A172 (cell line): ENCODE results near the gene PTTG2. TPM values are rescaled to one million over a fixed set of nuclear protein-coding genes. Genes with fewer than 3 reads are reported as not detected.

Source experiments
- DNase-seq: peaks from one replicate; pipeline ENCODE4 v3.0.0-alpha.2; 2015; ENCODE audit warnings: low spot score
- total RNA-seq: library from RNA; depleted of rRNA; stranded (reverse); fragments of >200 nt; shearing (Covaris generic); gene quantifications from 2 replicates; pipeline ENCODE4 v1.2.3, GENCODE V29; 2014

The PTTG2 gene
- total RNA-seq, 1 experiment from 2014 or later = not detected

- DNase-seq = no peak
Observed at GRCh38 chr4:37985730-37986275, 25.6 kb downstream of the PTTG2 start.

- DNase-seq = no peak
Observed at GRCh38 chr4:37988670-37989069, 28.5 kb downstream of the PTTG2 start.

- no peak for DNase-seq
Observed at GRCh38 chr4:37989398-37990260, 29.4 kb downstream of the PTTG2 start.

- no peak for DNase-seq
Observed at GRCh38 chr4:37990731-37991245, 30.6 kb downstream of the PTTG2 start.

- DNase-seq = no peak
Observed at GRCh38 chr4:37991623-37992410, 31.6 kb downstream of the PTTG2 start.

- no peak for DNase-seq
Observed at GRCh38 chr4:37993806-37994205, 33.6 kb downstream of the PTTG2 start.

- no peak for DNase-seq
Observed at GRCh38 chr4:37994569-37994968, 34.4 kb downstream of the PTTG2 start.

GRCh38 chr4:37995299-37995821, 35.2 kb downstream of the PTTG2 start:
- DNase-seq = no peak

- DNase-seq = no peak
Observed at GRCh38 chr4:37995981-37996775, 36.0 kb downstream of the PTTG2 start.

- no peak for DNase-seq
Observed at GRCh38 chr4:37998226-37998625, 38.0 kb downstream of the PTTG2 start.

- DNase-seq = no peak
Observed at GRCh38 chr4:37999000-37999716, 39.0 kb downstream of the PTTG2 start.

GRCh38 chr4:37999965-38000364, 39.8 kb downstream of the PTTG2 start:
- DNase-seq = no peak

- no peak for DNase-seq
Observed at GRCh38 chr4:38001927-38002326, 41.7 kb downstream of the PTTG2 start.

GRCh38 chr4:38002451-38003071, 42.4 kb downstream of the PTTG2 start:
- peak; percentile 29 for DNase-seq

GRCh38 chr4:38003102-38003501, 42.9 kb downstream of the PTTG2 start:
- DNase-seq = no peak

- no peak for DNase-seq
Observed at GRCh38 chr4:38003628-38004027, 43.4 kb downstream of the PTTG2 start.

- DNase-seq = no peak
Observed at GRCh38 chr4:38004062-38004461, 43.9 kb downstream of the PTTG2 start.

- DNase-seq = no peak
Observed at GRCh38 chr4:38004887-38005286, 44.7 kb downstream of the PTTG2 start.

GRCh38 chr4:38005637-38006036, 45.4 kb downstream of the PTTG2 start:
- no peak for DNase-seq

GRCh38 chr4:38007645-38008044, 47.4 kb downstream of the PTTG2 start:
- DNase-seq = no peak
